Measurements from ENCODE around the gene MT1X. TPM values are rescaled to one million over a fixed set of nuclear protein-coding genes. Genes with fewer than 3 reads are reported as not detected.
"Not testable (repeated sequence)": the region's sequence is repeated elsewhere in the genome, so short reads cannot be mapped to it uniquely, and the experiment has no call there.

MT1X gene
- total RNA-seq, 1 donor from 2014 or later: 19.6 TPM

DNA sequence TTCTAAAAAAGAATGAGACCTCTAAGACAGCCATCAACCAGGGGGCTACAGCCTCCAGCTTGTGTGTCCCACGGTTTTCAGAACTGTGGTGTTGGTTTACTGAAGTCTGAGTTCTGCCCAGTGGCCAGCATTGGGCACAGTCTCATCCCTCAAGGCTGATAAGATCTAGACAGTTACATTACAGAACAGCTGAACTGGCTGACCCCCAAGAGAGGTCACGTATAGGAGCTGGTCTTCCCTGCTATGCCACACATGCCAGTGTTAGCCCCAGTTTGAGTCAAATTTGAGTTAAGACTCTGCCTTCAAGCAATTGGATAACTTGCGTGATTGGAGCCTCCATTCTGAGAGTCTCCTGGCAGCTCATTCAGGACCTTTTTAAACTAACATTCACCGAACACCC lies 32.9 kb downstream of the MT1X start:
- no peaks in the 10 kb centered on the region for H3K36me3 ChIP-seq (ENCODE audit: control insufficient read depth, insufficient read depth, low read length)
- DNase-seq (ENCODE audit: low read depth): no peak
- no peak for TF ChIP-seq CTCF (IDR thresholded peaks at IDR 0.05; ENCODE audit: insufficient read depth, low read length, poor library complexity, severe bottlenecking)
- no peaks in the 10 kb centered on the region for H3K27me3 ChIP-seq (ENCODE audit: control insufficient read depth, insufficient read depth, low read length)
- H3K4me3 ChIP-seq (ENCODE audit: low read depth, low read length): no peak overlapping the region

DNA sequence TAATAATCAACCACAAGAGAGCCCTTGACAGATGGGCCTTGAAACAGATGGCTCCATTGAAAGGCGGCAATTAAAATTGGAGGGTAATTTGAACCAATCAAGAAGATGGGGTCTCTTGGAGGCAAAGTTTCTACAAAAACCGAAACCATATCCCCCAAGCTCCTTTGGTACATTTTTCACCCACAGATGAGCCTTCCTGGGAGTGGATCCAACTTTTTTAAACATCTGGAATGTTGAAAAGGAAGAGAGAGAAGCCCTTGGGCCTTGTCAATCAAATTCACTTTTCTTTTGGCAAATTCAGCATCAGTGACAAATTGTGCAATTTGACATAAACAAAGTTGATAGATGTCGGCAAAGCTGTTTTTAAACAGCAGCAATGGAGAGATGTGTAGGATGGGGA lies 34.5 kb downstream of the MT1X start:
- H3K4me3 ChIP-seq (ENCODE audit: low read depth, low read length): no peak overlapping the region
- TF ChIP-seq CTCF (IDR thresholded peaks at IDR 0.05; ENCODE audit: insufficient read depth, low read length, poor library complexity, severe bottlenecking): no peak
- DNase-seq (ENCODE audit: low read depth): no peak

GRCh38 chr16:56717532-56717931 lies 35.3 kb downstream of the MT1X start:
- DNase-seq (ENCODE audit: low read depth); H3K4me3 ChIP-seq (ENCODE audit: low read depth, low read length); H3K27me3 ChIP-seq (ENCODE audit: control insufficient read depth, insufficient read depth, low read length); H3K36me3 ChIP-seq (ENCODE audit: control insufficient read depth, insufficient read depth, low read length): not testable (repeated sequence)

More for the DNA sequence above, 34.5 kb downstream of the MT1X start:
- Histone ChIP-seq H3K36me3 (ENCODE audit: control insufficient read depth, insufficient read depth, low read length) (no peaks in the 10 kb centered on the region), H3K27me3 (ENCODE audit: control insufficient read depth, insufficient read depth, low read length) (no peaks in the 10 kb centered on the region)

- no peaks in the 10 kb centered on the region for H3K27me3 ChIP-seq (ENCODE audit: control insufficient read depth, insufficient read depth, low read length)
- DNase-seq (ENCODE audit: low read depth): no peak
- no peaks in the 10 kb centered on the region for H3K36me3 ChIP-seq (ENCODE audit: control insufficient read depth, insufficient read depth, low read length)
- no peak for TF ChIP-seq CTCF (IDR thresholded peaks at IDR 0.05; ENCODE audit: insufficient read depth, low read length, poor library complexity, severe bottlenecking)
- H3K4me3 ChIP-seq (ENCODE audit: low read depth, low read length): no peak overlapping the region
Measured at GRCh38 chr16:56722200-56722842, 40.1 kb downstream of the MT1X start.

GRCh38 chr16:56724191-56724590 lies 41.9 kb downstream of the MT1X start:
- no peaks in the 10 kb centered on the region for H3K36me3 ChIP-seq (ENCODE audit: control insufficient read depth, insufficient read depth, low read length)
- no peak overlapping the region for H3K4me3 ChIP-seq (ENCODE audit: low read depth, low read length)
- no peak for TF ChIP-seq CTCF (IDR thresholded peaks at IDR 0.05; ENCODE audit: insufficient read depth, low read length, poor library complexity, severe bottlenecking)

DNA sequence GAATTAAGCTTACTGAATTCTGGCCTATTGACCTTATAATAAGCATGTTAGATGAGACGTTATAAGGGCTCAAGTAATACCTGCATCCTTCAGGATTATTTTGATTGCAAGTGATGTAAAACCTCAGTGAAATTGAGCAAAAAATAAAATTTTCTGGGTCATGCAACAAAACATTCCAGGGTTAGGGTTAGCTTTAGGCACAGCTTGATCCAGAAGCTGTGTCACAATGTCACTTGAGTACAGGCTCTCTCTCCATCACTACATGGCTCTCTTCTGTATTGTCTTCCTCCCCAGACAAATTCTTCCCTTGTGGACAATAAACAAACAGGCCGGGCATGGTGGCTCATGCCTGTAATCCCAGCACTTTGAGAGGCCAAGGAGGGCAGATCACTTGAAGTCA lies 44.0 kb downstream of the MT1X start:
- no peak for DNase-seq (ENCODE audit: low read depth)
- H3K4me3 ChIP-seq (ENCODE audit: low read depth, low read length): no peak overlapping the region
- H3K36me3 ChIP-seq (ENCODE audit: control insufficient read depth, insufficient read depth, low read length): no peaks in the 10 kb centered on the region
- no peaks in the 10 kb centered on the region for H3K27me3 ChIP-seq (ENCODE audit: control insufficient read depth, insufficient read depth, low read length)
- TF ChIP-seq CTCF (IDR thresholded peaks at IDR 0.05; ENCODE audit: insufficient read depth, low read length, poor library complexity, severe bottlenecking): no peak

More at GRCh38 chr16:56724191-56724590, 41.9 kb downstream of the MT1X start:
- no peaks in the 10 kb centered on the region for H3K27me3 ChIP-seq (ENCODE audit: control insufficient read depth, insufficient read depth, low read length)
- no peak for DNase-seq (ENCODE audit: low read depth)
